DOHH2 (cell line): Measurements from ENCODE around the gene MED13.

ENCODE experiments used
- EZH2phosphoT487 ChIP-seq: fragments of 200-600 bp; sonication (generic); IDR thresholded peaks from 2 replicates; pipeline ENCODE4 v1.6.1; 2017; ENCODE audit warnings: borderline replicate concordance, mild to moderate bottlenecking, antibody characterized with exemption, low read length, moderate library complexity, mixed read lengths
- TF ChIP-seq, protein P1 (sequence below): fragments of 200-600 bp; sonication (generic); IDR thresholded peaks from one replicate; pipeline ENCODE4 v1.5.1; 2014; ENCODE audit warnings: antibody characterized with exemption, mild to moderate bottlenecking, low read depth, low read length; ENCODE audit not compliant: poor library complexity, severe bottlenecking

- no peak for TF ChIP-seq EZH2phosphoT487
- TF ChIP-seq, protein P1, sequence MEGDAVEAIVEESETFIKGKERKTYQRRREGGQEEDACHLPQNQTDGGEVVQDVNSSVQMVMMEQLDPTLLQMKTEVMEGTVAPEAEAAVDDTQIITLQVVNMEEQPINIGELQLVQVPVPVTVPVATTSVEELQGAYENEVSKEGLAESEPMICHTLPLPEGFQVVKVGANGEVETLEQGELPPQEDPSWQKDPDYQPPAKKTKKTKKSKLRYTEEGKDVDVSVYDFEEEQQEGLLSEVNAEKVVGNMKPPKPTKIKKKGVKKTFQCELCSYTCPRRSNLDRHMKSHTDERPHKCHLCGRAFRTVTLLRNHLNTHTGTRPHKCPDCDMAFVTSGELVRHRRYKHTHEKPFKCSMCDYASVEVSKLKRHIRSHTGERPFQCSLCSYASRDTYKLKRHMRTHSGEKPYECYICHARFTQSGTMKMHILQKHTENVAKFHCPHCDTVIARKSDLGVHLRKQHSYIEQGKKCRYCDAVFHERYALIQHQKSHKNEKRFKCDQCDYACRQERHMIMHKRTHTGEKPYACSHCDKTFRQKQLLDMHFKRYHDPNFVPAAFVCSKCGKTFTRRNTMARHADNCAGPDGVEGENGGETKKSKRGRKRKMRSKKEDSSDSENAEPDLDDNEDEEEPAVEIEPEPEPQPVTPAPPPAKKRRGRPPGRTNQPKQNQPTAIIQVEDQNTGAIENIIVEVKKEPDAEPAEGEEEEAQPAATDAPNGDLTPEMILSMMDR, result no peak
Measured at GRCh38 chr17:62085511-62086408, 20.7 kb upstream of the MED13 start.
